HEK293T (cell line): ENCODE measurements around the gene ZNF350.

Source experiments
- CTCF ChIA-PET: fragments of 350-600 bp; formaldehyde crosslinking; extraction: SDS; loops from one replicate; lab custom pipeline; 2021; ENCODE audit warnings: antibody characterized with exemption, inconsistent platforms; lab: Yijun Ruan, JAX
- POLR2A ChIA-PET: fragments of 350-600 bp; formaldehyde crosslinking; extraction: SDS; loops from one replicate; lab custom pipeline; 2020; ENCODE audit warnings: antibody characterized with exemption, inconsistent platforms; lab: Yijun Ruan, JAX
- DNase-seq: peaks from one replicate; pipeline ENCODE4 v3.0.0; 2012; ENCODE audit warnings: mixed read lengths; ENCODE audit errors: extremely low spot score
- ARNT ChIP-seq: fragments of 450-650 bp; IDR thresholded peaks from 2 replicates; pipeline ENCODE4 v1.6.1; 2017; ENCODE audit warnings: mild to moderate bottlenecking
- BHLHE40 ChIP-seq: fragments of 450-650 bp; IDR thresholded peaks from 2 replicates; pipeline ENCODE4 v1.6.1; 2016; ENCODE audit warnings: mild to moderate bottlenecking, moderate library complexity, borderline replicate concordance
- CTBP1 ChIP-seq: fragments of 450-650 bp; IDR thresholded peaks from 2 replicates; pipeline ENCODE4 v1.6.1; 2016; ENCODE audit warnings: borderline replicate concordance
- ELF4 ChIP-seq: fragments of 450-650 bp; IDR thresholded peaks from 2 replicates; pipeline ENCODE4 v1.6.1; 2017; ENCODE audit warnings: antibody characterized with exemption
- FOXA1 ChIP-seq: fragments of 450-650 bp; IDR thresholded peaks from 2 replicates; pipeline ENCODE4 v1.6.1; 2016; ENCODE audit warnings: mild to moderate bottlenecking
- FOXK2 ChIP-seq: fragments of 450-650 bp; IDR thresholded peaks from 2 replicates; pipeline ENCODE4 v1.6.1; 2016; ENCODE audit warnings: mild to moderate bottlenecking
- FOXM1 ChIP-seq: fragments of 450-650 bp; IDR thresholded peaks from 2 replicates; pipeline ENCODE4 v1.6.1; 2017; ENCODE audit warnings: mild to moderate bottlenecking, borderline replicate concordance
- HDGF ChIP-seq: fragments of 450-650 bp; IDR thresholded peaks from 2 replicates; pipeline ENCODE4 v1.6.1; 2017; ENCODE audit warnings: antibody characterized with exemption, borderline replicate concordance
- L3MBTL2 ChIP-seq: fragments of 450-650 bp; conservative IDR thresholded peaks from 2 replicates; pipeline ENCODE4 v1.6.1; 2016; ENCODE audit warnings: mild to moderate bottlenecking
- LEF1 ChIP-seq: fragments of 450-650 bp; IDR thresholded peaks from 2 replicates; pipeline ENCODE4 v1.6.1; 2017; ENCODE audit warnings: mild to moderate bottlenecking, borderline replicate concordance
- NFRKB ChIP-seq: fragments of 450-650 bp; IDR thresholded peaks from 2 replicates; pipeline ENCODE4 v1.6.1; 2016; ENCODE audit warnings: mild to moderate bottlenecking, moderate library complexity
- SP1 ChIP-seq: fragments of 450-650 bp; IDR thresholded peaks from 2 replicates; pipeline ENCODE4 v1.6.1; 2017
- SUZ12 ChIP-seq: fragments of 450-650 bp; IDR thresholded peaks from 2 replicates; pipeline ENCODE4 v1.6.1; 2016; ENCODE audit warnings: mild to moderate bottlenecking
- TARDBP ChIP-seq: fragments of 450-650 bp; IDR thresholded peaks from 2 replicates; pipeline ENCODE4 v1.6.1; 2016
- ZNF384 ChIP-seq: fragments of 450-650 bp; IDR thresholded peaks from 2 replicates; pipeline ENCODE4 v1.6.1; 2016
- TF ChIP-seq, protein P1 (sequence below): fragments of 450-650 bp; IDR thresholded peaks from 2 replicates; pipeline ENCODE4 v1.6.1; 2016

ZNF350 gene

DNA sequence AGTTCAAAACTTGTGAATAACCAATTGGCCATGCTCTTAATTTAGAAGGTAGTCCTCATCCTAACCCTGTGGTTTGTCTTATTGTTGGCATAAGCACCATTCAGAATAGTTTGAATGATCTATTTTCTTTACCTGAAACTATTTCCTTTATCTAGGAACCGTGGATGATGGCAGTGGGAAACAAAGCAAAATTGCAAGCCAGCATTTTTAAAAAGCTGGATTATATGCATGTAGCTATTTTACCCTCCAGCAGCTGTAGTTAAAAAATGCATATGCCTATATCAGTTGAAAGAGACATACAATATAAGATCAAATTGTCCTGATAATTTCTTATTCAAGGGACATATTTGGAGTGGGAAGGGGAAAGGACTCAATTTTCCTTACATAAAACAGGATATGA, 40.0 kb downstream of the ZNF350 start:
- no peak for DNase-seq
- CTCF ChIA-PET, result no interaction called here
- TF ChIP-seq SUZ12 (no peak), ARNT (no peak), SP1 (no peak), FOXM1 (no peak), CTBP1 (no peak)
- TF ChIP-seq, protein P1, sequence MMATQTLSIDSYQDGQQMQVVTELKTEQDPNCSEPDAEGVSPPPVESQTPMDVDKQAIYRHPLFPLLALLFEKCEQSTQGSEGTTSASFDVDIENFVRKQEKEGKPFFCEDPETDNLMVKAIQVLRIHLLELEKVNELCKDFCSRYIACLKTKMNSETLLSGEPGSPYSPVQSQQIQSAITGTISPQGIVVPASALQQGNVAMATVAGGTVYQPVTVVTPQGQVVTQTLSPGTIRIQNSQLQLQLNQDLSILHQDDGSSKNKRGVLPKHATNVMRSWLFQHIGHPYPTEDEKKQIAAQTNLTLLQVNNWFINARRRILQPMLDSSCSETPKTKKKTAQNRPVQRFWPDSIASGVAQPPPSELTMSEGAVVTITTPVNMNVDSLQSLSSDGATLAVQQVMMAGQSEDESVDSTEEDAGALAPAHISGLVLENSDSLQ, result no peak
- POLR2A ChIA-PET, result no interaction called here

- DNase-seq, result no peak
- ChIA-PET POLR2A (no interaction called here), CTCF (no interaction called here)
- TF ChIP-seq BHLHE40 (no peak), LEF1 (no peak), FOXA1 (no peak), HDGF (no peak), SP1 (no peak), ARNT (no peak), L3MBTL2 (no peak), ELF4 (no peak), ZNF384 (no peak), CTBP1 (no peak), SUZ12 (no peak), NFRKB (no peak), FOXM1 (no peak), FOXK2 (no peak), TARDBP (no peak)
- TF ChIP-seq, protein P1, result no peak
These were observed 41.7 kb downstream of the ZNF350 start for GRCh38 chr19:51944798-51945552.

DNA sequence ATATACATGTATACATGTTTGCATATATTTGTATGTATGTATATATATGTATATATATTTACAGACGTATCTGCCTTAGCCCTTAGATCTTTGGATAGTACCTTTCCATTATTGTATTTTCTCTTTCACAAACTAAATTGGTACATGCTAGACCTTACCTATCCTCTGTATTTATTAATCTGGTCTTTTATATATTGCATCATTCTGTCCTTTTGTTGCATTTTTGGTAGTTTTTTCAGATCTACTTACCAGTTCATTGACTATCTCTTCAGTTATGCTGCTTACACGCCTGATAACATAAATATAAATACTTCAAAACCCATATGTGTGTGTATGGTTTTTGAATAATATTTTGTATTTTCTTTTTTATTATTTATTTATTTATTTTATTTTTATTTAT, 47.7 kb downstream of the ZNF350 start:
- ChIA-PET CTCF (no interaction called here), POLR2A (no interaction called here)
- no peak for DNase-seq
- TF ChIP-seq BHLHE40, result no peak
- no peak for TF ChIP-seq TARDBP
- no peak for TF ChIP-seq HDGF
- TF ChIP-seq NFRKB, result no peak
- TF ChIP-seq LEF1, result no peak
- TF ChIP-seq ARNT, result no peak
- no peak for TF ChIP-seq CTBP1
- TF ChIP-seq FOXK2, result no peak
- no peak for TF ChIP-seq SP1
- TF ChIP-seq ZNF384, result no peak
- TF ChIP-seq, protein P1, result no peak
- TF ChIP-seq FOXA1, result no peak
- no peak for TF ChIP-seq L3MBTL2
- no peak for TF ChIP-seq FOXM1
- no peak for TF ChIP-seq SUZ12
- TF ChIP-seq ELF4, result no peak

- CTCF ChIA-PET, result no interaction called here
- no peak for DNase-seq
- POLR2A ChIA-PET, result no interaction called here
- no peak for TF ChIP-seq LEF1
- no peak for TF ChIP-seq L3MBTL2
- no peak for TF ChIP-seq ZNF384
- no peak for TF ChIP-seq HDGF
- no peak for TF ChIP-seq ELF4
- TF ChIP-seq TARDBP, result no peak
- no peak for TF ChIP-seq FOXK2
- TF ChIP-seq CTBP1, result no peak
These were observed 54.7 kb downstream of the ZNF350 start for GRCh38 chr19:51931921-51932320.

- POLR2A ChIA-PET, result no interaction called here
These were observed 58.8 kb downstream of the ZNF350 start for GRCh38 chr19:51927859-51928258.

More at GRCh38 chr19:51927859-51928258, 58.8 kb downstream of the ZNF350 start:
- no peak for DNase-seq
- CTCF ChIA-PET, result no interaction called here
- TF ChIP-seq HDGF (no peak), ZNF384 (no peak), ELF4 (no peak), SP1 (no peak), LEF1 (no peak), BHLHE40 (no peak), TARDBP (no peak), FOXK2 (no peak), ARNT (no peak), CTBP1 (no peak), NFRKB (no peak), SUZ12 (no peak), FOXA1 (no peak), L3MBTL2 (no peak), FOXM1 (no peak)
- TF ChIP-seq, protein P1, result no peak
